HepG2 (cell line): ENCODE measurements around the gene SLC25A36. TPM values are rescaled to one million over a fixed set of nuclear protein-coding genes. Genes with fewer than 3 reads are reported as not detected.

Experiments used
- AKAP8 ChIP-seq: sonication (generic); formaldehyde crosslinking; IDR thresholded peaks from 2 replicates; pipeline ENCODE4 v1.5.1; 2020; ENCODE audit warnings: mild to moderate bottlenecking, missing genetic modification reagents
- CENPT ChIP-seq: sonication (generic); formaldehyde crosslinking; IDR thresholded peaks from 2 replicates; pipeline ENCODE4 v1.8.0; 2022; ENCODE audit warnings: low read depth, mild to moderate bottlenecking, moderate library complexity, missing genetic modification reagents
- ELF3 ChIP-seq: IDR thresholded peaks from 2 replicates; pipeline ENCODE4 v1.6.1; 2016; ENCODE audit warnings: missing genetic modification reagents, missing compliant biosample characterization
- HDAC1 ChIP-seq: sonication (generic); formaldehyde crosslinking; IDR thresholded peaks from 2 replicates; pipeline ENCODE4 v1.5.1; 2020; ENCODE audit warnings: mild to moderate bottlenecking, missing genetic modification reagents
- ISL2 ChIP-seq: sonication (generic); formaldehyde crosslinking; IDR thresholded peaks from 2 replicates; pipeline ENCODE4 v1.5.0; 2020; ENCODE audit warnings: missing genetic modification reagents
- KDM1A ChIP-seq: IDR thresholded peaks from 2 replicates; pipeline ENCODE4 v1.6.1; 2016; ENCODE audit warnings: missing compliant biosample characterization
- KIAA2018 ChIP-seq: sonication (generic); formaldehyde crosslinking; IDR thresholded peaks from 2 replicates; pipeline ENCODE4 v1.5.0; 2020; ENCODE audit warnings: mild to moderate bottlenecking, missing genetic modification reagents, borderline replicate concordance
- NFE2L1 ChIP-seq: sonication (generic); formaldehyde crosslinking; IDR thresholded peaks from 2 replicates; pipeline ENCODE4 v1.4.0; 2020; ENCODE audit warnings: missing genetic modification reagents, mild to moderate bottlenecking, borderline replicate concordance
- NFKBIZ ChIP-seq: IDR thresholded peaks from 2 replicates; pipeline ENCODE4 v1.6.1; 2018; ENCODE audit warnings: missing genetic modification reagents, missing compliant biosample characterization
- SMYD3 ChIP-seq: sonication (generic); formaldehyde crosslinking; IDR thresholded peaks from 2 replicates; pipeline ENCODE4 v1.8.1; 2023; ENCODE audit warnings: mild to moderate bottlenecking, missing genetic modification reagents
- TAF15 ChIP-seq: fragments of 200-400 bp; formaldehyde crosslinking; IDR thresholded peaks from one replicate; pipeline ENCODE4 v1.6.1; 2018; ENCODE audit warnings: mild to moderate bottlenecking, low read depth, low read length; ENCODE audit not compliant: poor library complexity, severe bottlenecking
- ZNF124 ChIP-seq: sonication (generic); formaldehyde crosslinking; IDR thresholded peaks from 2 replicates; pipeline ENCODE4 v1.4.0; 2020; ENCODE audit warnings: missing genetic modification reagents
- ZSCAN21 ChIP-seq: sonication (generic); formaldehyde crosslinking; IDR thresholded peaks from 2 replicates; pipeline ENCODE4 v1.8.0; 2022; ENCODE audit warnings: mild to moderate bottlenecking, missing genetic modification reagents, moderate library complexity, borderline replicate concordance
- polyA plus RNA-seq, 8 experiments: library from polyadenylated mRNA; depleted of rRNA in 3 of 8; stranded (reverse) in 7 of 8; unstranded in 1 of 8; fragments of >200 nt; fragmentation: Illumina TruSeq in 4 of 8; extraction: Trizol in 4 of 8; gene quantifications; 2 replicates each; pipeline versions ENCODE4 v1.2.1 to v1.2.3, GENCODE V29; 2011 to 2016; ENCODE audit warnings: low read depth in 4 of 8, missing spikeins in 1 of 8, mixed read lengths in 1 of 8; ENCODE audit not compliant: insufficient read depth in 1 of 8
- total RNA-seq, 5 experiments: library from RNA; depleted of rRNA; stranded (reverse); fragments of >200 nt; fragmentation: Illumina TruSeq; extraction: Trizol; gene quantifications; 2 replicates each; pipeline ENCODE4 v1.2.3, GENCODE V29; 2016; ENCODE audit warnings: low read depth in 1 of 5
- TF ChIP-seq, protein P1 (sequence below): sonication (generic); formaldehyde crosslinking; IDR thresholded peaks from 2 replicates; pipeline ENCODE4 v1.5.0; 2020; ENCODE audit warnings: missing genetic modification reagents, mild to moderate bottlenecking, borderline replicate concordance
- TF ChIP-seq, protein P2 (sequence below): sonication (generic); formaldehyde crosslinking; conservative IDR thresholded peaks from 2 replicates; pipeline ENCODE4 v1.5.0; 2020; ENCODE audit warnings: missing genetic modification reagents
- TF ChIP-seq, protein P3 (sequence below): sonication (generic); formaldehyde crosslinking; IDR thresholded peaks from 2 replicates; pipeline ENCODE4 v1.8.0; 2022; ENCODE audit warnings: mild to moderate bottlenecking, missing genetic modification reagents, moderate library complexity

The SLC25A36 gene
- total and polyA plus RNA-seq, 2 of the 13 experiments (the other 11 are each of a cell fraction or from before 2014, with no cell fraction given): 30.6 to 85.6 TPM

- peak; percentile 56; the same call in 1 of the 2 replicates for TF ChIP-seq KIAA2018 (CRISPR knock-in tag)
- TF ChIP-seq, protein P1, sequence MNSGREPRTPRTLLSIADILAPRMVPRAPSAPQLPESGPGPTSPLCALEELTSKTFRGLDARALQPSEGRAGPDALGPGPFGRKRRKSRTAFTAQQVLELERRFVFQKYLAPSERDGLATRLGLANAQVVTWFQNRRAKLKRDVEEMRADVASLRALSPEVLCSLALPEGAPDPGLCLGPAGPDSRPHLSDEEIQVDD (CRISPR knock-in tag): peak; percentile 81; the same call in 1 of the 2 replicates
- peak; percentile 90 for TF ChIP-seq ELF3
- peak; percentile 64; the same call in 1 of the 2 replicates for TF ChIP-seq AKAP8 (CRISPR knock-in tag)
- TF ChIP-seq NFE2L1 (CRISPR knock-in tag): peak; percentile 82; the same call in 1 of the 2 replicates
- TF ChIP-seq SMYD3 (CRISPR knock-in tag): peak; percentile 87; the same call in 1 of the 2 replicates
- no peak for TF ChIP-seq TAF15
- TF ChIP-seq, protein P2, sequence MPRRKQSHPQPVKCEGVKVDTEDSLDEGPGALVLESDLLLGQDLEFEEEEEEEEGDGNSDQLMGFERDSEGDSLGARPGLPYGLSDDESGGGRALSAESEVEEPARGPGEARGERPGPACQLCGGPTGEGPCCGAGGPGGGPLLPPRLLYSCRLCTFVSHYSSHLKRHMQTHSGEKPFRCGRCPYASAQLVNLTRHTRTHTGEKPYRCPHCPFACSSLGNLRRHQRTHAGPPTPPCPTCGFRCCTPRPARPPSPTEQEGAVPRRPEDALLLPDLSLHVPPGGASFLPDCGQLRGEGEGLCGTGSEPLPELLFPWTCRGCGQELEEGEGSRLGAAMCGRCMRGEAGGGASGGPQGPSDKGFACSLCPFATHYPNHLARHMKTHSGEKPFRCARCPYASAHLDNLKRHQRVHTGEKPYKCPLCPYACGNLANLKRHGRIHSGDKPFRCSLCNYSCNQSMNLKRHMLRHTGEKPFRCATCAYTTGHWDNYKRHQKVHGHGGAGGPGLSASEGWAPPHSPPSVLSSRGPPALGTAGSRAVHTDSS (CRISPR knock-in tag): no peak
- TF ChIP-seq ZSCAN21 (CRISPR knock-in tag): peak; percentile 95; the same call in 1 of the 2 replicates
- TF ChIP-seq ZNF124: 0 out of 2 replicates have a peak, but pooled peaks have one; percentile 15
- peak; percentile 88 for TF ChIP-seq HDAC1 (CRISPR knock-in tag)
- TF ChIP-seq ISL2 (CRISPR knock-in tag): peak; percentile 72
- TF ChIP-seq, protein P3, sequence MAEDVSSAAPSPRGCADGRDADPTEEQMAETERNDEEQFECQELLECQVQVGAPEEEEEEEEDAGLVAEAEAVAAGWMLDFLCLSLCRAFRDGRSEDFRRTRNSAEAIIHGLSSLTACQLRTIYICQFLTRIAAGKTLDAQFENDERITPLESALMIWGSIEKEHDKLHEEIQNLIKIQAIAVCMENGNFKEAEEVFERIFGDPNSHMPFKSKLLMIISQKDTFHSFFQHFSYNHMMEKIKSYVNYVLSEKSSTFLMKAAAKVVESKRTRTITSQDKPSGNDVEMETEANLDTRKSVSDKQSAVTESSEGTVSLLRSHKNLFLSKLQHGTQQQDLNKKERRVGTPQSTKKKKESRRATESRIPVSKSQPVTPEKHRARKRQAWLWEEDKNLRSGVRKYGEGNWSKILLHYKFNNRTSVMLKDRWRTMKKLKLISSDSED: no peak
- peak; percentile 93 for TF ChIP-seq NFKBIZ
- TF ChIP-seq KDM1A: 0 out of 2 replicates have a peak, but pooled peaks have one; percentile 35
- peak; percentile 65; the same call in 1 of the 2 replicates for TF ChIP-seq CENPT
These were observed at the start of gene SLC25A36 (continued) for GRCh38 chr3:140941434-140942220.
